Subcutaneous adipose tissue (tissue), 4 donors: ENCODE results near the gene CLCN1. TPM values are rescaled to one million over a fixed set of nuclear protein-coding genes. Genes with fewer than 3 reads are reported as not detected.

Experiments
- CTCF ChIP-seq: fragments of 450-650 bp; IDR thresholded peaks from one replicate; pipeline ENCODE4 v1.5.1; 2016; ENCODE audit warnings: low read depth, mild to moderate bottlenecking, control low read depth, antibody characterized with exemption, moderate library complexity
- total RNA-seq, 4 donors: library from RNA; depleted of rRNA; stranded (reverse); fragments of >200 nt; gene quantifications; one replicate each; pipeline ENCODE4 v1.1.0, GENCODE V29; 2016

CLCN1 gene
- total RNA-seq, 4 donors from 2014 or later: 0.38 TPM; not detected in 3

DNA sequence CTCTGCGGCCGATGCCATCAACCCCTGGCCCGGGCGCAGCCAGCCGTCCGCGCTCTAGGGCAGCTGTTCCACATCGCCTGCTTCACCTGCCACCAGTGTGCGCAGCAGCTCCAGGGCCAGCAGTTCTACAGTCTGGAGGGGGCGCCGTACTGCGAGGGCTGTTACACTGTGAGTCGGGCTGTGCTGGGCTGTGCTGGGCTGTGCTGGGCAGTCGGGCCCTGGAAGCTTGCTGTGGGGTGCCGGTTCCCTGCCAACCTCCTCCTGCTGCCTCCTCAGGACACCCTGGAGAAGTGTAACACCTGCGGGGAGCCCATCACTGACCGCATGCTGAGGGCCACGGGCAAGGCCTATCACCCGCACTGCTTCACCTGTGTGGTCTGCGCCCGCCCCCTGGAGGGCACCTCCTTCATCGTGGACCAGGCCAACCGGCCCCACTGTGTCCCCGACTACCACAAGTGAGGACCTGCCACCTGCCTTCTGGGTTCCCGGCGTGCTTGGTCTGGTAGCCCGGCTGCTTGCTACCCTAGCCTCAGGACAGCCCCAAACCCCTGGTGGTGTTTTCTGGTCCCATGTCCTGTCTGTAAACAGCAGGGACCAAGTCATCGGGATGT lies 72.7 kb downstream of the CLCN1 start:
- TF ChIP-seq CTCF: no peak

GRCh38 chr7:143389316-143390103 lies 73.6 kb downstream of the CLCN1 start:
- TF ChIP-seq CTCF: no peak

DNA sequence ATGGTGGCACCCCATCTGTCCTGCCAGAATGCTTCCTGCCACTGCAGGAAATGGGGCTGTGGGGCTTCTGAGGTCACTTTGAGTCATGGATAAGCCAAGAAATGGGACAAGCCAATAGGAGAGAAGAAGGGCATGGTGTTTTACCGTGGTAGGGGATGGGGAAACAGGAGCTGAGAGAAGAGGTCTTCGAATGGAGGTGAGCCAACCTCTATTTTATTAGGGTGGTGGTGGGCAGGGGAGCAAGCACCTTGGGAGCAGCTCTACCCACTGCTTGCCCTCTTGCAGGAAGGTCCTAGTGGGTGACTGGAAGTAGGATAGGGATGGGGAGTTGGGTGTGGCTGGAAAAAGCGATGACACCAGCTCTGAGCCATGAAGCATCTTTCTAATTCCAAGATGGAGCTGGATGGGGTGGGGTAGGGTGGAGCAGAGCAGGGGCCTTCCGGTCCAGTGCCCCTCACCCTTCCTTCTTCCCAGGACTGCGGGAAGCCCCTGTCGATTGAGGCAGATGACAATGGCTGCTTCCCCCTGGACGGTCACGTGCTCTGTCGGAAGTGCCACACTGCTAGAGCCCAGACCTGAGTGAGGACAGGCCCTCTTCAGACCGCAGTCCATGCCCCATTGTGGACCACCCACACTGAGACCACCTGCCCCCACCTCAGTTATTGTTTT lies 74.3 kb downstream of the CLCN1 start:
- no peak for TF ChIP-seq CTCF

GRCh38 chr7:143390773-143391317 lies 74.9 kb downstream of the CLCN1 start:
- no peak for TF ChIP-seq CTCF

GRCh38 chr7:143391462-143392404 lies 75.8 kb downstream of the CLCN1 start:
- TF ChIP-seq CTCF: no peak

GRCh38 chr7:143392875-143393266 lies 77.0 kb downstream of the CLCN1 start:
- TF ChIP-seq CTCF: no peak
